Cardiac muscle cell (in vitro differentiated cells and primary cell): ENCODE data around the gene PEX5. TPM values are rescaled to one million over a fixed set of nuclear protein-coding genes. Genes with fewer than 3 reads are reported as not detected.

Source experiments
- DNase-seq, 2 donors: peaks; one replicate each; pipeline versions ENCODE4 v3.0.0 to v3.0.0-alpha.2; 2010 to 2017; ENCODE audit warnings: low read depth in 1 of 2, low spot score in 1 of 2
- H3K27ac ChIP-seq: fragments of 200-600 bp; sonication (generic); 2 replicates; pipeline ENCODE4 v1.5.1; 2016
- H3K27me3 ChIP-seq: fragments of 200-600 bp; sonication (generic); 2 replicates; pipeline ENCODE4 v1.6.0; 2016; ENCODE audit warnings: control low read depth
- H3K36me3 ChIP-seq: fragments of 200-600 bp; sonication (generic); 2 replicates; pipeline ENCODE4 v1.5.1; 2016; ENCODE audit warnings: control low read depth
- H3K4me1 ChIP-seq: fragments of 200-600 bp; sonication (generic); 2 replicates; pipeline ENCODE4 v1.8.1; 2017; ENCODE audit warnings: low read depth, mild to moderate bottlenecking, mixed run types
- H3K4me3 ChIP-seq: fragments of 200-600 bp; sonication (generic); 2 replicates; pipeline ENCODE4 v1.5.1; 2016; ENCODE audit warnings: mild to moderate bottlenecking
- H3K9me3 ChIP-seq: fragments of 200-600 bp; sonication (generic); 2 replicates; pipeline ENCODE4 v1.5.1; 2017; ENCODE audit warnings: low read depth, mild to moderate bottlenecking, control low read depth
- CTCF ChIP-seq: IDR thresholded peaks from 2 replicates; pipeline ENCODE4 v1.5.1; 2012; ENCODE audit warnings: low read depth, mild to moderate bottlenecking, low read length
- polyA plus RNA-seq: library from polyadenylated mRNA; unstranded; fragments of >200 nt; fragmentation: Nextera tagmentation; extraction: Ambion mirVana; gene quantifications from 2 replicates; pipeline ENCODE4 v1.2.1, GENCODE V29; 2016
- total RNA-seq: library from RNA; depleted of rRNA; stranded (reverse); fragments of >200 nt; gene quantifications from 2 replicates; pipeline ENCODE4 v1.2.3, GENCODE V29; 2016

PEX5 gene
- total and polyA plus RNA-seq, 2 experiments from 2014 or later, result 20.4 to 50.1 TPM

- H3K4me3 ChIP-seq, result no peak overlapping the region
- H3K9me3 ChIP-seq, result no peaks in the 10 kb centered on the region
- DNase-seq, result peak; percentile 31 to 57
- peak; percentile 57 for TF ChIP-seq CTCF
- no peak overlapping the region for H3K27ac ChIP-seq
- no peaks in the 10 kb centered on the region for H3K4me1 ChIP-seq
- H3K27me3 ChIP-seq, result no peaks in the 10 kb centered on the region
- no peaks in the 10 kb centered on the region for H3K36me3 ChIP-seq
Observed at GRCh38 chr12:7144414-7145120, 44.9 kb upstream of the PEX5 start.

DNA sequence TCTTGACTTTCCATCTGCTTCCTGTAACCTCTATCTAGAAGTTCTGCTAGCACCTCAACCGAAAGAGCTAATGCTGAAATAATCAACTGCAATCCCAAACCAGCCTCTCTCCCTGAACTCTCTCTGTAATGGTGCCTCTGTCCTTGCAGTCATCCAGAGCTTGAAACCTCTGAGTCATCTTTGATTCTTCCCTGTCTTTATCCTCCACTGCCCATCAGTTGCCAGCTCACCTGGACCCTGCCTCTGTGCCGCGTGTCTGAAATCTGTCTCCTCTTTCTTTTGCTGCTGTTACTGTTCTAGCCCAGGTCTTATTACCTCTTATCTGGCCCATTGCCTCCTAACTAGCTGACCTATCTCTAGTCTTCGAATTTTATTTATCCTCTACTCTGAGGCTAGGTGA is 43.8 kb upstream of the PEX5 start:
- TF ChIP-seq CTCF, result no peak
- Histone ChIP-seq H3K9me3 (no peaks in the 10 kb centered on the region), H3K4me3 (no peak overlapping the region), H3K27me3 (no peaks in the 10 kb centered on the region), H3K4me1 (no peaks in the 10 kb centered on the region), H3K36me3 (no peaks in the 10 kb centered on the region), H3K27ac (no peak overlapping the region)
- no peak for DNase-seq

DNA sequence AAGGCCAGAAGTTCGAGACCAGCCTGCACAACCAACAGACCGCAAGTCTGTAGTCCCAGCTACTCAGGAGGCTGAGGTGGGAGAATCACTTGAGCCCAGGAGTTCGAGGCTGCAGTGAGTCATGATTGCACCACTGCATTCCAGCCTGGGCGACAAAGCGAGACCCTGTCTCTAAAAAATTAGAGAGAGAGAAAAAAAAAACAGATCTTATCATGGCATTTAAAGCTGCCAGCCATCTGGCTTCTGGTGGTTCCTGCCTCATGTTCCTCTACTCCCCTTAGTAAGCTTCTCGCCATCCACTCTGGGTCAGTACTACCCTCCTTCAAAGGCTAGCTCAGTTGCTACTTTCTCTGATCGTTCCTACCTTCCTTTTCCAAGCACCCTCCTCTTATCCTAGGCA is 43.3 kb upstream of the PEX5 start:
- Histone ChIP-seq H3K27ac (no peak overlapping the region), H3K4me3 (no peak overlapping the region), H3K4me1 (no peaks in the 10 kb centered on the region), H3K27me3 (no peaks in the 10 kb centered on the region), H3K36me3 (no peaks in the 10 kb centered on the region), H3K9me3 (no peaks in the 10 kb centered on the region)
- no peak for TF ChIP-seq CTCF
- DNase-seq, result no peak

DNA sequence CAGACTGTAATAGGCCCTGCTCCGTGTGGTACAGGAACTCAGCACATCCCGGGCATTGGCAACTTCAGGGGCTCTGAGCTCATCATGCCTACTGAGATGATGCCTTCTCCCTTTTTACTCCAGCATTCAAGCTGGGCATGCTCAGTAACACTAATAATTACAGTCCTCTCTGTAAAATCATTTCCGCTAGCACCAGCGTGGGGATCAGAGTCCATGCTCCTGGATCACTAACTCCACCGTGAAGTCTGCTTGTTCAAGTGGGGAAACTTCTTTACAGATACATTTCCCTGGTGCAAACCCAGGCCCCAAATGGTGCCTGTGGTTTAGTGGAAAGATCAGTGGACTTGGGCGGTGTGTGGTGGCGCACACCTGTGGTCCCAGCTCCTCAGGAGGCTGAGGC is 42.6 kb upstream of the PEX5 start:
- no peak for DNase-seq
- H3K36me3 ChIP-seq, result no peaks in the 10 kb centered on the region
- H3K9me3 ChIP-seq, result no peaks in the 10 kb centered on the region
- no peak overlapping the region for H3K4me3 ChIP-seq
- no peaks in the 10 kb centered on the region for H3K27me3 ChIP-seq
- no peak overlapping the region for H3K27ac ChIP-seq
- TF ChIP-seq CTCF, result no peak
- no peaks in the 10 kb centered on the region for H3K4me1 ChIP-seq

DNA sequence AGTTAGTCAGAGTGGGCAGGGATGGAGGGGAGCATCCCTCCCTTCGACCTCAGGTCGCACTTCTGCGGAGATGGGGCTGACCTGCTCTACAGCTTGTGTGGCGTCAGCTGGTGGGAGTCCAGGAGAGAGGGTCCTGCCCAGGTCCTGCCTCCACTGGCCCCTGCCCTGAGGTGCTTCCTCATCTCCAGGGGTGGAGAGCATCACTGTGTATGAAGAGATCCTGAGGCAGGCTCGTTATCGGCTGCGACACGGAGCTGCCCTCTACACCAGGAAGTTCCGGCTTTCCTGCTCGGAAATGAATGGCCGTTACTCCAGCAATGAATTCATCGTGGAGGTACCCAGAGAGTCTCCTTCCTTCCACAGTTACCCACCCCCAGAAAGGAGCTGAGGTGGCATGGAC is 39.1 kb upstream of the PEX5 start:
- Histone ChIP-seq H3K4me3 (no peak overlapping the region), H3K9me3 (no peaks in the 10 kb centered on the region), H3K4me1 (peaks cover 4% of the 10 kb centered on the region), H3K36me3 (no peaks in the 10 kb centered on the region), H3K27me3 (no peaks in the 10 kb centered on the region), H3K27ac (no peak overlapping the region)
- DNase-seq, result no peak
- no peak for TF ChIP-seq CTCF
